H1 (cell line): ENCODE results near the gene GREM2. TPM values are rescaled to one million over a fixed set of nuclear protein-coding genes. Genes with fewer than 3 reads are reported as not detected.

ENCODE experiments used
- CTCF ChIA-PET: fragments of 300-600 bp; sonication (Branson Sonifier 250); formaldehyde crosslinking; loops from one replicate; lab custom pipeline; 2021; ENCODE audit not compliant: partially characterized antibody; lab: Charles Lee
- POLR2A ChIA-PET: fragments of 300-600 bp; sonication (Branson Sonifier 250); formaldehyde crosslinking; loops from one replicate; lab custom pipeline; 2021; ENCODE audit warnings: inconsistent platforms; ENCODE audit not compliant: partially characterized antibody; lab: Charles Lee
- DNase-seq, 2 experiments: peaks; one replicate each; pipeline versions ENCODE4 v3.0.0 to v3.0.0-alpha.2; 2010 to 2022; ENCODE audit warnings: low spot score in 2 of 2, low read depth in 1 of 2, mixed read lengths in 1 of 2
- FAIRE-seq: peaks from 2 replicates; lab custom pipeline; 2011; peaks lifted over from hg19 to GRCh38; lab: Jason Lieb, UNC
- H2AFZ ChIP-seq: 2 replicates; pipeline ENCODE4 v1.8.1; 2012; ENCODE audit warnings: low read length, inconsistent platforms
- H2AK5ac ChIP-seq: 2 replicates; pipeline ENCODE4 v1.6.1; 2013; ENCODE audit warnings: low read depth, low read length
- H2BK120ac ChIP-seq: replicated peaks from 2 replicates; pipeline ENCODE3; 2013; ENCODE audit warnings: low read depth, low read length, inconsistent platforms
- H2BK12ac ChIP-seq: 2 replicates; pipeline ENCODE4 v1.6.1; 2013; ENCODE audit warnings: low read depth, low read length
- H2BK15ac ChIP-seq: 2 replicates; pipeline ENCODE4 v1.6.1; 2013; ENCODE audit warnings: low read length
- H2BK20ac ChIP-seq: 2 replicates; pipeline ENCODE4 v1.6.1; 2013; ENCODE audit warnings: low read length
- H2BK5ac ChIP-seq: 2 replicates; pipeline ENCODE4 v1.6.1; 2013; ENCODE audit warnings: low read depth, low read length
- H3K14ac ChIP-seq: 2 replicates; pipeline ENCODE4 v1.6.1; 2013; ENCODE audit warnings: inconsistent platforms; ENCODE audit not compliant: insufficient read length
- H3K18ac ChIP-seq: 2 replicates; pipeline ENCODE4 v1.6.1; 2013; ENCODE audit warnings: low read length; ENCODE audit errors: extremely low read depth
- H3K23ac ChIP-seq: 2 replicates; pipeline ENCODE4 v1.6.1; 2013; ENCODE audit warnings: inconsistent platforms; ENCODE audit not compliant: insufficient read length
- H3K23me2 ChIP-seq: 2 replicates; pipeline ENCODE4 v1.6.1; 2013; ENCODE audit warnings: low read depth, low read length
- H3K27ac ChIP-seq: 2 replicates; pipeline ENCODE4 v1.6.1; 2011; ENCODE audit warnings: low read depth, low read length, inconsistent platforms
- H3K27me3 ChIP-seq, 4 experiments: replicated peaks in 1 of 4; 1 replicate in 1 of 4; 2 replicates in 3 of 4; pipeline versions ENCODE4 v1.6.1 to v1.8.1; 2011 to 2013; ENCODE audit warnings: low read length in 3 of 4, mild to moderate bottlenecking in 3 of 4, inconsistent platforms in 2 of 4, mixed read lengths in 2 of 4, moderate library complexity in 1 of 4; ENCODE audit not compliant: control insufficient read depth in 3 of 4, insufficient read depth in 3 of 4; ENCODE audit errors: extremely low read depth in 1 of 4
- H3K36me3 ChIP-seq, 4 experiments: 2 replicates each; pipeline versions ENCODE4 v1.6.1 to v1.8.1; 2011 to 2013; ENCODE audit warnings: mild to moderate bottlenecking in 4 of 4, low read length in 3 of 4, moderate library complexity in 2 of 4, control low read depth in 1 of 4, inconsistent platforms in 1 of 4; ENCODE audit not compliant: insufficient read depth in 4 of 4, control insufficient read depth in 2 of 4
- H3K4ac ChIP-seq: replicated peaks from 2 replicates; pipeline ENCODE3; 2013; ENCODE audit warnings: low read length, low read depth, mixed read lengths, inconsistent platforms; ENCODE audit not compliant: insufficient read length
- H3K4me1 ChIP-seq, 4 experiments: replicated peaks in 1 of 4; 1 replicate in 1 of 4; 2 replicates in 3 of 4; pipeline versions ENCODE4 v1.6.1 to v1.8.1; 2011 to 2013; ENCODE audit warnings: low read length in 3 of 4, inconsistent platforms in 2 of 4, mixed read lengths in 1 of 4; ENCODE audit not compliant: insufficient read depth in 4 of 4, control insufficient read depth in 3 of 4
- H3K4me2 ChIP-seq, 2 experiments: 2 replicates each; pipeline versions ENCODE4 v1.6.1 to v1.8.1; 2011 to 2013; ENCODE audit warnings: low read depth in 2 of 2, low read length in 2 of 2, control low read depth in 1 of 2, inconsistent platforms in 1 of 2, mild to moderate bottlenecking in 1 of 2; ENCODE audit not compliant: insufficient read depth in 1 of 2
- H3K4me3 ChIP-seq, 4 experiments: fragments of 200-600, 300-600 bp in 1 of 4; sonication (generic), shearing (Covaris generic), sonication (Bioruptor Twin) in 1 of 4; 2 replicates each; pipeline versions ENCODE4 v1.5.1 to v1.8.1; 2011 to 2016; ENCODE audit warnings: low read length in 4 of 4, low read depth in 3 of 4, control low read depth in 2 of 4, inconsistent platforms in 2 of 4, mild to moderate bottlenecking in 2 of 4, mixed read lengths in 1 of 4, moderate library complexity in 1 of 4; ENCODE audit not compliant: insufficient read depth in 2 of 4; ENCODE audit errors: extremely low read depth in 1 of 4
- H3K56ac ChIP-seq: replicated peaks from 2 replicates; pipeline ENCODE3; 2013; ENCODE audit warnings: low read depth, mild to moderate bottlenecking, mixed read lengths, low read length, inconsistent platforms; ENCODE audit not compliant: insufficient read length
- H3K79me1 ChIP-seq: 2 replicates; pipeline ENCODE4 v1.6.1; 2013; ENCODE audit warnings: low read depth, low read length, control low read depth
- H3K79me2 ChIP-seq, 2 experiments: 2 replicates each; pipeline versions ENCODE4 v1.6.1 to v1.8.1; 2012 to 2013; ENCODE audit warnings: low read length in 2 of 2, mild to moderate bottlenecking in 2 of 2, inconsistent platforms in 1 of 2; ENCODE audit not compliant: insufficient read depth in 2 of 2, control insufficient read depth in 1 of 2
- H3K9ac ChIP-seq, 4 experiments: replicated peaks in 1 of 4; 1 replicate in 1 of 4; 2 replicates in 3 of 4; pipeline versions ENCODE4 v1.6.1 to v1.8.1; 2011 to 2013; ENCODE audit warnings: low read depth in 3 of 4, low read length in 3 of 4, control low read depth in 2 of 4, mild to moderate bottlenecking in 2 of 4, moderate library complexity in 2 of 4, inconsistent platforms in 1 of 4; ENCODE audit errors: extremely low read depth in 1 of 4
- H3K9me3 ChIP-seq, 2 experiments: 2 replicates each; pipeline versions ENCODE4 v1.6.1 to v1.8.1; 2012 to 2013; ENCODE audit warnings: mild to moderate bottlenecking in 2 of 2, moderate library complexity in 2 of 2, control low read depth in 1 of 2, inconsistent platforms in 1 of 2, low read depth in 1 of 2, low read length in 1 of 2, mixed read lengths in 1 of 2; ENCODE audit not compliant: insufficient read depth in 2 of 2
- H4K20me1 ChIP-seq, 2 experiments: replicated peaks in 1 of 2; 2 replicates each; pipeline versions ENCODE3 to v1.8.1; 2011 to 2013; ENCODE audit warnings: inconsistent platforms in 2 of 2, low read length in 2 of 2, mild to moderate bottlenecking in 1 of 2; ENCODE audit not compliant: insufficient read depth in 2 of 2, control insufficient read depth in 1 of 2
- H4K5ac ChIP-seq: 2 replicates; pipeline ENCODE4 v1.6.1; 2013; ENCODE audit warnings: low read length, low read depth, mixed read lengths, inconsistent platforms; ENCODE audit not compliant: insufficient read length
- H4K8ac ChIP-seq: 2 replicates; pipeline ENCODE4 v1.8.0; 2013; ENCODE audit warnings: mild to moderate bottlenecking, moderate library complexity, low read length, inconsistent platforms; ENCODE audit not compliant: insufficient read depth; ENCODE audit errors: extremely low read depth
- H4K91ac ChIP-seq: replicated peaks from 2 replicates; pipeline ENCODE3; 2013; ENCODE audit warnings: low read length, mixed read lengths, inconsistent platforms; ENCODE audit not compliant: insufficient read length
- ASH2L ChIP-seq: fragments of 200-600, 300-600 bp; sonication (generic); IDR thresholded peaks from one replicate; pipeline ENCODE4 v1.7.1; 2017; ENCODE audit warnings: low read length
- BCL11A ChIP-seq, 2 experiments: IDR thresholded peaks; one replicate each; pipeline ENCODE4 v1.6.1; 2011; ENCODE audit warnings: low read depth in 2 of 2, low read length in 2 of 2, mild to moderate bottlenecking in 2 of 2
- CREB1 ChIP-seq: IDR thresholded peaks from 2 replicates; pipeline ENCODE4 v1.6.1; 2012; ENCODE audit warnings: inconsistent platforms
- EZH2 ChIP-seq: fragments of 200-600 bp; sonication (generic); IDR thresholded peaks from 2 replicates; pipeline ENCODE4 v1.7.1; 2012; ENCODE audit warnings: low read depth, mild to moderate bottlenecking, moderate library complexity, low read length, inconsistent platforms; ENCODE audit not compliant: severe bottlenecking
- GTF2F1 ChIP-seq: IDR thresholded peaks from 2 replicates; pipeline ENCODE4 v1.6.1; 2012; ENCODE audit warnings: low read depth, low read length, improper control_type of control experiment, borderline replicate concordance
- KDM1A ChIP-seq: fragments of 200-600, 300-600 bp; sonication (generic); IDR thresholded peaks from 2 replicates; pipeline ENCODE4 v1.7.1; 2016; ENCODE audit warnings: mild to moderate bottlenecking, low read length, borderline replicate concordance
- NANOG ChIP-seq: IDR thresholded peaks from 2 replicates; pipeline ENCODE4 v1.6.1; 2011; ENCODE audit warnings: low read length, low read depth, mild to moderate bottlenecking, inconsistent platforms; ENCODE audit not compliant: insufficient read depth, poor library complexity, severe bottlenecking
- RXRA ChIP-seq: IDR thresholded peaks from 2 replicates; pipeline ENCODE4 v1.6.1; 2011; ENCODE audit warnings: low read depth, mild to moderate bottlenecking, low read length, moderate library complexity; ENCODE audit not compliant: insufficient read depth
- SAP30 ChIP-seq: fragments of 300-600 bp; sonication (generic); IDR thresholded peaks from 2 replicates; pipeline ENCODE4 v1.7.1; 2012; ENCODE audit warnings: low read length, moderate library complexity, mild to moderate bottlenecking, inconsistent platforms; ENCODE audit not compliant: insufficient read depth, insufficient replicate concordance
- SP2 ChIP-seq: IDR thresholded peaks from 2 replicates; pipeline ENCODE4 v1.6.1; 2012; ENCODE audit warnings: mild to moderate bottlenecking, low read length, inconsistent platforms
- TAF7 ChIP-seq: optimal IDR thresholded peaks from 2 replicates; pipeline ENCODE3; 2011; ENCODE audit warnings: low read depth, mild to moderate bottlenecking, inconsistent platforms, low read length, moderate library complexity, borderline replicate concordance
- WGBS, 2 experiments: shearing (Covaris generic) in 1 of 2; methylation state at CpG; one replicate each; pipeline versions ENCODE4 v1.1.6 to v1.1.7; 2013 to 2015; ENCODE audit warnings: low lambda C conversion rate in 2 of 2, mixed read lengths in 2 of 2, inconsistent platforms in 1 of 2, low coverage in 1 of 2, missing lambda C conversion rate in 1 of 2; ENCODE audit not compliant: insufficient replicate concordance in 2 of 2, insufficient coverage in 1 of 2, insufficient read length in 1 of 2; ENCODE audit errors: extremely low coverage in 1 of 2, missing lambda C conversion rate in 1 of 2; 5-methylcytosine and 5-hydroxymethylcytosine counted together
- polyA plus RNA-seq, 7 experiments: library from polyadenylated mRNA; depleted of rRNA in 3 of 7; stranded (reverse) in 5 of 7; unstranded in 2 of 7; fragments of >200 nt in 5 of 7; fragments of 200-250 nt in 2 of 7; gene quantifications; 1 replicate in 5 of 7; 2 replicates in 1 of 7; 4 replicates in 1 of 7; pipeline versions ENCODE4 v1.2.1 to v1.2.3, GENCODE V29; 2011 to 2013; ENCODE audit warnings: missing spikeins in 2 of 7, mixed read lengths in 2 of 7
- total RNA-seq: library from RNA; stranded (reverse); fragmentation: NEBNext Ultra II Directional; extraction: Animal tissue kit (Norgen Biotek cat#: 25700); gene quantifications from 2 replicates; pipeline ENCODE4 v1.2.1, GENCODE V29; 2021
- TF ChIP-seq, protein P1 (sequence below): IDR thresholded peaks from 2 replicates; pipeline ENCODE4 v1.6.1; 2012; ENCODE audit warnings: low read length, inconsistent platforms

GREM2 gene
- total and polyA plus RNA-seq, 2 of the 8 experiments (the other 6 are each of a cell fraction or from before 2014, with no cell fraction given): 0.05 TPM; not detected in 1

DNA sequence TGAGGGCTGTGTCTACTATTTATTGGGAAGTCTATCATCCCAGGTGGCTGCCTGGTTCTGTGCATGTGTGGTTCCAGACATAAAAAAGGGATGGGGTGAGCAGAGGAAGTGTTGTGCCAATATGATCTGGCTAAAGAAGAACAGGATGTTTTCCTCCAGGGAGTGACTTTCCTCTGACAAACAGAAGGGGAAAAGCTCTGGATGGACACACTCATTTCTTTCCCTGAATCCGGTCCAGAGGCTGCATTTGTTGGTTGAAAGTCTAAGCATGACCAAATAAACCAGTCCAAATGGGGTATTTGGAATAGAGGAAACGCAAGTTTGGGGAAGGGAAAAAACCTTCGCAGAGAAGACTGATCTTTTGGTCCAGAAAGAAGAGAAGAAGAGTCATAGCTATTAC lies 12.7 kb downstream of the GREM2 start:
- H3K4me3 ChIP-seq: no peak overlapping the region
- H2AK5ac ChIP-seq: no peak overlapping the region
- H3K79me2 ChIP-seq: no peaks in the 10 kb centered on the region
- WGBS, 2 experiments: 82% methylated on average over 3 of the region's 3 CpGs; no CpG with 5 or more reads in 1 of the 2 experiments
- POLR2A ChIA-PET: interaction anchor here (0.7 kb wide), 1 partner anchor 47 kb away, joined by 3 read pairs; no protein-coding TSS in a partner anchor
- FAIRE-seq (no peak), DNase-seq (no peak)
- no peaks in the 10 kb centered on the region for H3K79me1 ChIP-seq
- no peaks in the 10 kb centered on the region for H3K36me3 ChIP-seq
- no peak overlapping the region for H2BK20ac ChIP-seq
- no peak overlapping the region for H3K14ac ChIP-seq
- H4K20me1 ChIP-seq: no peaks in the 10 kb centered on the region
- no peaks in the 10 kb centered on the region for H3K23me2 ChIP-seq
- H3K27ac ChIP-seq: no peak overlapping the region
- H4K5ac ChIP-seq: no peak overlapping the region
- H3K9me3 ChIP-seq: no peaks in the 10 kb centered on the region
- CTCF ChIA-PET: interaction anchor here (0.7 to 3.5 kb wide), 4 partner anchors 9 to 1419 kb away, joined by 4 to 13 read pairs (median 4); partner anchors contain the start of gene GREM2
- no peak overlapping the region for H2BK5ac ChIP-seq
- H3K9ac ChIP-seq: no peak overlapping the region
- no peak overlapping the region for H3K56ac ChIP-seq
- H4K91ac ChIP-seq: no peak overlapping the region
- no peak overlapping the region for H2BK12ac ChIP-seq
- no peak overlapping the region for H3K4me2 ChIP-seq
- H3K18ac ChIP-seq: no peak overlapping the region
- H2BK15ac ChIP-seq: no peak overlapping the region
- H3K27me3 ChIP-seq: no peaks in the 10 kb centered on the region
- no peak overlapping the region for H2AFZ ChIP-seq
- no peaks in the 10 kb centered on the region for H3K4me1 ChIP-seq
- no peak overlapping the region for H3K23ac ChIP-seq
- no peak overlapping the region for H4K8ac ChIP-seq
- no peak overlapping the region for H3K4ac ChIP-seq
- H2BK120ac ChIP-seq: no peak overlapping the region
- TF ChIP-seq KDM1A: no peak
- TF ChIP-seq NANOG: no peak
- TF ChIP-seq, protein P1, sequence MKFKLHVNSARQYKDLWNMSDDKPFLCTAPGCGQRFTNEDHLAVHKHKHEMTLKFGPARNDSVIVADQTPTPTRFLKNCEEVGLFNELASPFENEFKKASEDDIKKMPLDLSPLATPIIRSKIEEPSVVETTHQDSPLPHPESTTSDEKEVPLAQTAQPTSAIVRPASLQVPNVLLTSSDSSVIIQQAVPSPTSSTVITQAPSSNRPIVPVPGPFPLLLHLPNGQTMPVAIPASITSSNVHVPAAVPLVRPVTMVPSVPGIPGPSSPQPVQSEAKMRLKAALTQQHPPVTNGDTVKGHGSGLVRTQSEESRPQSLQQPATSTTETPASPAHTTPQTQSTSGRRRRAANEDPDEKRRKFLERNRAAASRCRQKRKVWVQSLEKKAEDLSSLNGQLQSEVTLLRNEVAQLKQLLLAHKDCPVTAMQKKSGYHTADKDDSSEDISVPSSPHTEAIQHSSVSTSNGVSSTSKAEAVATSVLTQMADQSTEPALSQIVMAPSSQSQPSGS: no peak
- no peak for TF ChIP-seq EZH2
- no peak for TF ChIP-seq CREB1
- TF ChIP-seq BCL11A (IDR thresholded peaks at IDR 0.05; ENCODE audit: low read depth in 2 of 2, low read length in 2 of 2): no peak
- no peak for TF ChIP-seq SP2
- no peak for TF ChIP-seq GTF2F1
- TF ChIP-seq ASH2L: no peak
- no peak for TF ChIP-seq TAF7
- TF ChIP-seq RXRA: no peak
- TF ChIP-seq SAP30: no peak
